ENCODE data around the gene SH2D7.

Gene SH2D7

GRCh38 chr15:78061963-78062427 is 30.4 kb upstream of the SH2D7 start:
- H2AK5ac ChIP-seq (ENCODE audit: low read length) = no peak overlapping the region
- H3K4ac ChIP-seq (ENCODE audit: low read depth, low read length) = no peak overlapping the region
- H3K27ac ChIP-seq (ENCODE audit: low read depth, low read length) = no peak overlapping the region
- no peaks in the 10 kb centered on the region for H3K79me1 ChIP-seq (ENCODE audit: low read length)
- no peak overlapping the region for H3K9ac ChIP-seq (ENCODE audit: low read length)
- no peaks in the 10 kb centered on the region for H3K9me3 ChIP-seq (ENCODE audit: insufficient read depth, low read depth, low read length)
- H3K79me2 ChIP-seq (ENCODE audit: control insufficient read depth, insufficient read depth, low read length, poor library complexity) = no peaks in the 10 kb centered on the region
- DNase-seq = no peak
- no peaks in the 10 kb centered on the region for H3K36me3 ChIP-seq (ENCODE audit: control insufficient read depth in 1 of 2, insufficient read depth in 2 of 2, low read length in 2 of 2)
- no peak overlapping the region for H3K14ac ChIP-seq (ENCODE audit: low read length)
- H2BK5ac ChIP-seq (ENCODE audit: low read depth, low read length, poor library complexity) = no peak overlapping the region
- H4K91ac ChIP-seq (ENCODE audit: low read depth, low read length) = no peak overlapping the region
- no peak overlapping the region for H4K12ac ChIP-seq (ENCODE audit: low read depth, low read length)
- H3K4me2 ChIP-seq (ENCODE audit: low read length) = peak overlapping the region; percentile 2
- no peak overlapping the region for H3K4me3 ChIP-seq (ENCODE audit: low read depth, low read length)
- H3K27me3 ChIP-seq (ENCODE audit: insufficient read depth, low read length) = no peaks in the 10 kb centered on the region
- no peak overlapping the region for H2BK12ac ChIP-seq (ENCODE audit: low read length)
- H4K8ac ChIP-seq (ENCODE audit: low read depth, low read length) = no peak overlapping the region
- no peak overlapping the region for H2BK120ac ChIP-seq (ENCODE audit: insufficient read depth, low read length, poor library complexity)
- no peak overlapping the region for H3K18ac ChIP-seq (ENCODE audit: low read length)
- peaks cover 2 to 9% of the 10 kb centered on the region in 2 experiments for H3K4me1 ChIP-seq (ENCODE audit: control insufficient read depth in 1 of 2, insufficient read depth in 2 of 2, low read length in 2 of 2)
- H2AFZ ChIP-seq (ENCODE audit: insufficient read depth, low read length, poor library complexity) = no peak overlapping the region
- no peak overlapping the region for H3K23ac ChIP-seq (ENCODE audit: low read length)
- no CpG with 5 or more reads among the region's 6 CpGs for WGBS (ENCODE audit: extremely low coverage, insufficient coverage, insufficient read length)

- H3K79me1 ChIP-seq (ENCODE audit: low read length) = no peaks in the 10 kb centered on the region
- H4K12ac ChIP-seq (ENCODE audit: low read depth, low read length) = no peak overlapping the region
- H3K79me2 ChIP-seq (ENCODE audit: control insufficient read depth, insufficient read depth, low read length, poor library complexity) = no peaks in the 10 kb centered on the region
- no peak overlapping the region for H2AFZ ChIP-seq (ENCODE audit: insufficient read depth, low read length, poor library complexity)
- no peak overlapping the region for H2BK120ac ChIP-seq (ENCODE audit: insufficient read depth, low read length, poor library complexity)
- no peak overlapping the region for H3K9ac ChIP-seq (ENCODE audit: low read length)
- H2BK5ac ChIP-seq (ENCODE audit: low read depth, low read length, poor library complexity) = no peak overlapping the region
- DNase-seq = no peak
- H3K14ac ChIP-seq (ENCODE audit: low read length) = no peak overlapping the region
- H4K91ac ChIP-seq (ENCODE audit: low read depth, low read length) = no peak overlapping the region
- H2BK12ac ChIP-seq (ENCODE audit: low read length) = no peak overlapping the region
- H2AK5ac ChIP-seq (ENCODE audit: low read length) = no peak overlapping the region
- no peak overlapping the region for H3K18ac ChIP-seq (ENCODE audit: low read length)
- peaks cover 9 to 16% of the 10 kb centered on the region in 2 experiments for H3K4me1 ChIP-seq (ENCODE audit: control insufficient read depth in 1 of 2, insufficient read depth in 2 of 2, low read length in 2 of 2)
- H3K27me3 ChIP-seq (ENCODE audit: insufficient read depth, low read length) = no peaks in the 10 kb centered on the region
- H3K4ac ChIP-seq (ENCODE audit: low read depth, low read length) = no peak overlapping the region
- no peak overlapping the region for H3K4me3 ChIP-seq (ENCODE audit: low read depth, low read length)
- H3K36me3 ChIP-seq (ENCODE audit: control insufficient read depth in 1 of 2, insufficient read depth in 2 of 2, low read length in 2 of 2) = no peaks in the 10 kb centered on the region
- H3K4me2 ChIP-seq (ENCODE audit: low read length) = no peak overlapping the region
- no peak overlapping the region for H3K23ac ChIP-seq (ENCODE audit: low read length)
- H4K8ac ChIP-seq (ENCODE audit: low read depth, low read length) = no peak overlapping the region
- H3K9me3 ChIP-seq (ENCODE audit: insufficient read depth, low read depth, low read length) = no peaks in the 10 kb centered on the region
- no peak overlapping the region for H3K27ac ChIP-seq (ENCODE audit: low read depth, low read length)
Measured at GRCh38 chr15:78063217-78063616, 29.1 kb upstream of the SH2D7 start.

GRCh38 chr15:78063970-78064385 is 28.4 kb upstream of the SH2D7 start:
- WGBS (ENCODE audit: extremely low coverage, insufficient coverage, insufficient read length) = 100% methylated on average over 3 of the region's 5 CpGs
- DNase-seq = no peak
- Histone ChIP-seq H3K4me2 (ENCODE audit: low read length) (no peak overlapping the region), H2BK12ac (ENCODE audit: low read length) (no peak overlapping the region), H2AK5ac (ENCODE audit: low read length) (no peak overlapping the region), H3K27me3 (ENCODE audit: insufficient read depth, low read length) (no peaks in the 10 kb centered on the region), H3K79me1 (ENCODE audit: low read length) (no peaks in the 10 kb centered on the region), H4K8ac (ENCODE audit: low read depth, low read length) (no peak overlapping the region), H3K9me3 (ENCODE audit: insufficient read depth, low read depth, low read length) (no peaks in the 10 kb centered on the region), H3K9ac (ENCODE audit: low read length) (no peak overlapping the region), H3K4ac (ENCODE audit: low read depth, low read length) (no peak overlapping the region), H4K91ac (ENCODE audit: low read depth, low read length) (no peak overlapping the region), H3K36me3 (ENCODE audit: control insufficient read depth in 1 of 2, insufficient read depth in 2 of 2, low read length in 2 of 2) (no peaks in the 10 kb centered on the region), H3K23ac (ENCODE audit: low read length) (no peak overlapping the region), H2BK5ac (ENCODE audit: low read depth, low read length, poor library complexity) (no peak overlapping the region), H3K4me1 (ENCODE audit: control insufficient read depth in 1 of 2, insufficient read depth in 2 of 2, low read length in 2 of 2) (peaks cover 9 to 16% of the 10 kb centered on the region in 2 experiments), H3K18ac (ENCODE audit: low read length) (no peak overlapping the region), H2AFZ (ENCODE audit: insufficient read depth, low read length, poor library complexity) (no peak overlapping the region), H3K79me2 (ENCODE audit: control insufficient read depth, insufficient read depth, low read length, poor library complexity) (no peaks in the 10 kb centered on the region), H3K14ac (ENCODE audit: low read length) (no peak overlapping the region), H3K4me3 (ENCODE audit: low read depth, low read length) (no peak overlapping the region), H4K12ac (ENCODE audit: low read depth, low read length) (no peak overlapping the region), H2BK120ac (ENCODE audit: insufficient read depth, low read length, poor library complexity) (no peak overlapping the region), H3K27ac (ENCODE audit: low read depth, low read length) (no peak overlapping the region)

GRCh38 chr15:78064544-78064943 is 27.8 kb upstream of the SH2D7 start:
- Histone ChIP-seq H2AFZ (ENCODE audit: insufficient read depth, low read length, poor library complexity) (no peak overlapping the region), H3K18ac (ENCODE audit: low read length) (no peak overlapping the region), H3K23ac (ENCODE audit: low read length) (no peak overlapping the region), H4K8ac (ENCODE audit: low read depth, low read length) (no peak overlapping the region), H3K36me3 (ENCODE audit: control insufficient read depth in 1 of 2, insufficient read depth in 2 of 2, low read length in 2 of 2) (no peaks in the 10 kb centered on the region), H2BK120ac (ENCODE audit: insufficient read depth, low read length, poor library complexity) (no peak overlapping the region), H2BK12ac (ENCODE audit: low read length) (no peak overlapping the region), H2BK5ac (ENCODE audit: low read depth, low read length, poor library complexity) (no peak overlapping the region), H3K4me3 (ENCODE audit: low read depth, low read length) (no peak overlapping the region), H3K79me2 (ENCODE audit: control insufficient read depth, insufficient read depth, low read length, poor library complexity) (no peaks in the 10 kb centered on the region), H3K4me1 (ENCODE audit: control insufficient read depth in 1 of 2, insufficient read depth in 2 of 2, low read length in 2 of 2) (peaks cover 7 to 16% of the 10 kb centered on the region in 2 experiments), H4K91ac (ENCODE audit: low read depth, low read length) (no peak overlapping the region), H2AK5ac (ENCODE audit: low read length) (no peak overlapping the region), H3K9me3 (ENCODE audit: insufficient read depth, low read depth, low read length) (no peaks in the 10 kb centered on the region), H3K4me2 (ENCODE audit: low read length) (no peak overlapping the region), H3K27me3 (ENCODE audit: insufficient read depth, low read length) (no peaks in the 10 kb centered on the region), H3K4ac (ENCODE audit: low read depth, low read length) (no peak overlapping the region), H3K27ac (ENCODE audit: low read depth, low read length) (no peak overlapping the region), H3K9ac (ENCODE audit: low read length) (no peak overlapping the region), H4K12ac (ENCODE audit: low read depth, low read length) (no peak overlapping the region), H3K14ac (ENCODE audit: low read length) (no peak overlapping the region), H3K79me1 (ENCODE audit: low read length) (no peaks in the 10 kb centered on the region)
- no peak for DNase-seq
- 100% methylated on average over 1 of the region's 2 CpGs for WGBS (ENCODE audit: extremely low coverage, insufficient coverage, insufficient read length)
